WTC11 (cell line): ENCODE results near the gene CAD.

ENCODE experiments used
- CTCF ChIP-seq: fragments of 200-600 bp; IDR thresholded peaks from 2 replicates; pipeline ENCODE4 v1.8.0; 2022; ENCODE audit warnings: antibody characterized with exemption
- PREB ChIP-seq: sonication (generic); formaldehyde crosslinking; IDR thresholded peaks from 2 replicates; pipeline ENCODE4 v1.8.1; 2022; ENCODE audit warnings: mild to moderate bottlenecking, missing genetic modification reagents, moderate library complexity, borderline replicate concordance

- TF ChIP-seq CTCF (no peak), PREB (CRISPR knock-in tag) (no peak)
Measured at GRCh38 chr2:27171351-27171848, 45.8 kb upstream of the CAD start.
